Activated naive CD8-positive, alpha-beta T cell treated with anti-CD3 and anti-CD28 coated beads, Interleukin-2, amount 10 ng/mL, durations not matched to agents 7 days and 5 days (primary cell): ENCODE results near the gene JADE2. TPM values are rescaled to one million over a fixed set of nuclear protein-coding genes. Genes with fewer than 3 reads are reported as not detected.

Experiments
- ATAC-seq: fragments of 150-1000 bp; cut with Tn5 transposase; one replicate; pipeline ENCODE4 v1.10.0; 2021; ENCODE audit warnings: low read depth, moderate library complexity
- POLR2A ChIA-PET: fragments of 350-600 bp; sonication (Branson Sonifier 250); formaldehyde crosslinking; loops from one replicate; lab custom pipeline; 2021; ENCODE audit warnings: antibody characterized with exemption; lab: Charles Lee
- DNase-seq: peaks from one replicate; pipeline ENCODE4 v3.0.0; 2021
- H3K27ac Mint-ChIP-seq: one replicate; pipeline ENCODE4 v1.8.0; 2022; ENCODE audit warnings: mild to moderate bottlenecking, mixed read lengths
- H3K27me3 Mint-ChIP-seq: one replicate; pipeline ENCODE4 v1.8.0; 2022; ENCODE audit warnings: mild to moderate bottlenecking, moderate library complexity, mixed read lengths
- H3K36me3 Mint-ChIP-seq: one replicate; pipeline ENCODE4 v1.8.0; 2021; ENCODE audit warnings: mild to moderate bottlenecking, mixed read lengths
- H3K4me1 Mint-ChIP-seq: one replicate; pipeline ENCODE4 v1.8.0; 2021; ENCODE audit warnings: mixed read lengths
- H3K4me3 Mint-ChIP-seq: one replicate; pipeline ENCODE4 v1.8.0; 2022; ENCODE audit warnings: mild to moderate bottlenecking, moderate library complexity, mixed read lengths
- H3K9me3 Mint-ChIP-seq: one replicate; pipeline ENCODE4 v1.8.0; 2021; ENCODE audit warnings: mixed read lengths
- total RNA-seq, 2 experiments: library from RNA; stranded (reverse); gene quantifications; one replicate each; pipeline ENCODE4 v1.2.3, GENCODE V29; 2021

The JADE2 gene
- total RNA-seq, 2 experiments from 2014 or later = 142 to 161 TPM

GRCh38 chr5:134576386-134577021 lies 51.0 kb downstream of the JADE2 start:
- Mint-ChIP-seq H3K4me1 (no peaks in the 10 kb centered on the region), H3K4me3 (no peak overlapping the region), H3K27me3 (no peaks in the 10 kb centered on the region), H3K9me3 (no peaks in the 10 kb centered on the region), H3K27ac (peak overlapping the region; percentile 25), H3K36me3 (peaks cover 22% of the 10 kb centered on the region)
- DNase-seq (no peak), ATAC-seq (no peak)
- POLR2A ChIA-PET = interaction anchor here (0.9 kb wide), 1 partner anchor 165 kb away, joined by 3 read pairs; the partner anchor contains the start of gene CDKN2AIPNL

GRCh38 chr5:134577022-134577795 lies 51.7 kb downstream of the JADE2 start:
- Mint-ChIP-seq H3K27me3 (no peaks in the 10 kb centered on the region), H3K36me3 (peaks cover 16% of the 10 kb centered on the region), H3K4me3 (no peak overlapping the region), H3K4me1 (no peaks in the 10 kb centered on the region), H3K9me3 (no peaks in the 10 kb centered on the region), H3K27ac (peak overlapping the region; percentile 25)
- POLR2A ChIA-PET = no interaction called here
- DNase-seq = no peak
- ATAC-seq = no peak

- peak; percentile 65 for ATAC-seq
- Mint-ChIP-seq H3K4me1 (no peaks in the 10 kb centered on the region), H3K9me3 (no peaks in the 10 kb centered on the region), H3K27me3 (no peaks in the 10 kb centered on the region), H3K27ac (no peak overlapping the region), H3K4me3 (no peak overlapping the region), H3K36me3 (peaks cover 13% of the 10 kb centered on the region)
- peak; percentile 83 for DNase-seq
- POLR2A ChIA-PET = interaction anchor here (0.8 kb wide), 1 partner anchor 15 kb away, joined by 3 read pairs; no protein-coding TSS in a partner anchor
These were observed 52.5 kb downstream of the JADE2 start for GRCh38 chr5:134577796-134578577.

GRCh38 chr5:134578578-134579283 lies 53.3 kb downstream of the JADE2 start:
- peaks cover 8% of the 10 kb centered on the region for H3K36me3 Mint-ChIP-seq
- no peaks in the 10 kb centered on the region for H3K4me1 Mint-ChIP-seq
- POLR2A ChIA-PET = interaction anchor here (0.8 kb wide), 1 partner anchor 15 kb away, joined by 3 read pairs; no protein-coding TSS in a partner anchor
- no peak overlapping the region for H3K4me3 Mint-ChIP-seq
- H3K9me3 Mint-ChIP-seq = no peaks in the 10 kb centered on the region
- DNase-seq (no peak), ATAC-seq (no peak)
- no peak overlapping the region for H3K27ac Mint-ChIP-seq
- no peaks in the 10 kb centered on the region for H3K27me3 Mint-ChIP-seq

- DNase-seq (no peak), ATAC-seq (no peak)
- H3K4me3 Mint-ChIP-seq = no peak overlapping the region
- peaks cover 1% of the 10 kb centered on the region for H3K4me1 Mint-ChIP-seq
- peaks cover 8% of the 10 kb centered on the region for H3K36me3 Mint-ChIP-seq
- H3K27me3 Mint-ChIP-seq = no peaks in the 10 kb centered on the region
- no peaks in the 10 kb centered on the region for H3K9me3 Mint-ChIP-seq
- POLR2A ChIA-PET = interaction anchor here (0.6 kb wide), 1 partner anchor 8 kb away, joined by 6 read pairs; no protein-coding TSS in a partner anchor
- no peak overlapping the region for H3K27ac Mint-ChIP-seq
These were observed 53.9 kb downstream of the JADE2 start for GRCh38 chr5:134579284-134579771.

- H3K36me3 Mint-ChIP-seq = peaks cover 8% of the 10 kb centered on the region
- H3K9me3 Mint-ChIP-seq = no peaks in the 10 kb centered on the region
- H3K27ac Mint-ChIP-seq = no peak overlapping the region
- POLR2A ChIA-PET = interaction anchor here (0.6 kb wide), 2 partner anchors 8 to 53 kb away, joined by 3 to 6 read pairs; no protein-coding TSS in a partner anchor
- peaks cover 1% of the 10 kb centered on the region for H3K4me1 Mint-ChIP-seq
- no peak overlapping the region for H3K4me3 Mint-ChIP-seq
- ATAC-seq (no peak), DNase-seq (no peak)
- H3K27me3 Mint-ChIP-seq = no peaks in the 10 kb centered on the region
These were observed 54.6 kb downstream of the JADE2 start for GRCh38 chr5:134580001-134580460.

GRCh38 chr5:134581241-134581981 lies 55.9 kb downstream of the JADE2 start:
- Mint-ChIP-seq H3K9me3 (no peaks in the 10 kb centered on the region), H3K4me3 (no peak overlapping the region), H3K27ac (no peak overlapping the region), H3K4me1 (peaks cover 1% of the 10 kb centered on the region), H3K27me3 (no peaks in the 10 kb centered on the region), H3K36me3 (peaks cover 8% of the 10 kb centered on the region)
- DNase-seq (peak; percentile 9), ATAC-seq (no peak)
- POLR2A ChIA-PET = no interaction called here

- Mint-ChIP-seq H3K4me3 (no peak overlapping the region), H3K4me1 (peaks cover 8% of the 10 kb centered on the region), H3K36me3 (peaks cover 6% of the 10 kb centered on the region), H3K9me3 (no peaks in the 10 kb centered on the region), H3K27me3 (no peaks in the 10 kb centered on the region), H3K27ac (no peak overlapping the region)
- ATAC-seq (no peak), DNase-seq (no peak)
- POLR2A ChIA-PET = no interaction called here
These were observed 56.8 kb downstream of the JADE2 start for GRCh38 chr5:134582281-134582680.

- Mint-ChIP-seq H3K36me3 (peaks cover 3% of the 10 kb centered on the region), H3K9me3 (no peaks in the 10 kb centered on the region), H3K4me1 (peaks cover 8% of the 10 kb centered on the region), H3K27ac (no peak overlapping the region), H3K27me3 (no peaks in the 10 kb centered on the region), H3K4me3 (no peak overlapping the region)
- DNase-seq (no peak), ATAC-seq (no peak)
- POLR2A ChIA-PET = no interaction called here
These were observed 57.5 kb downstream of the JADE2 start for GRCh38 chr5:134582941-134583340.

- H3K27me3 Mint-ChIP-seq = no peaks in the 10 kb centered on the region
- H3K27ac Mint-ChIP-seq = peak overlapping the region; percentile 12
- no peaks in the 10 kb centered on the region for H3K9me3 Mint-ChIP-seq
- H3K36me3 Mint-ChIP-seq = peaks cover 1% of the 10 kb centered on the region
- POLR2A ChIA-PET = no interaction called here
- peaks cover 8% of the 10 kb centered on the region for H3K4me1 Mint-ChIP-seq
- ATAC-seq = no peak
- DNase-seq = no peak
- no peak overlapping the region for H3K4me3 Mint-ChIP-seq
These were observed 58.3 kb downstream of the JADE2 start for GRCh38 chr5:134583766-134584165.

- POLR2A ChIA-PET = interaction anchor here (0.6 kb wide), 1 partner anchor 45 kb away, joined by 5 read pairs; no protein-coding TSS in a partner anchor
- H3K27ac Mint-ChIP-seq = no peak overlapping the region
These were observed 59.2 kb downstream of the JADE2 start for GRCh38 chr5:134584662-134585061.

GRCh38 chr5:134585966-134586365 lies 60.5 kb downstream of the JADE2 start:
- no peak for ATAC-seq
- H3K27me3 Mint-ChIP-seq = no peaks in the 10 kb centered on the region
- no peak overlapping the region for H3K27ac Mint-ChIP-seq
- H3K9me3 Mint-ChIP-seq = no peaks in the 10 kb centered on the region
- H3K36me3 Mint-ChIP-seq = no peaks in the 10 kb centered on the region
- H3K4me1 Mint-ChIP-seq = peaks cover 8% of the 10 kb centered on the region
- POLR2A ChIA-PET = no interaction called here
- DNase-seq = no peak
- no peak overlapping the region for H3K4me3 Mint-ChIP-seq

More at GRCh38 chr5:134584662-134585061, 59.2 kb downstream of the JADE2 start:
- H3K9me3 Mint-ChIP-seq = no peaks in the 10 kb centered on the region
- H3K4me3 Mint-ChIP-seq = no peak overlapping the region
- H3K36me3 Mint-ChIP-seq = no peaks in the 10 kb centered on the region
- H3K4me1 Mint-ChIP-seq = peaks cover 8% of the 10 kb centered on the region
- DNase-seq (no peak), ATAC-seq (no peak)
- H3K27me3 Mint-ChIP-seq = no peaks in the 10 kb centered on the region
